Panc1 (cell line): Measurements from ENCODE around the gene TDRKH. TPM values are rescaled to one million over a fixed set of nuclear protein-coding genes. Genes with fewer than 3 reads are reported as not detected.

Source experiments
- ATAC-seq: fragments of 200-7000 bp; cut with Tn5 transposase; 2 replicates; pipeline ENCODE4 v1.9.1; 2020; ENCODE audit warnings: mild to moderate bottlenecking, moderate library complexity
- Bru-seq: library from RNA; stranded (reverse); fragments of 400-500 nt; gene quantifications from one replicate; lab custom pipeline; 2021; lab: Mats Ljungman, UMichigan
- BruChase-seq, 2 experiments: library from RNA; stranded (reverse); fragments of 400-500 nt; gene quantifications; one replicate each; lab custom pipeline; 2021; lab: Mats Ljungman, UMichigan
- BruUV-seq: library from RNA; stranded (reverse); fragments of 400-500 nt; replicated peaks from 2 replicates; lab custom pipeline; 2021; lab: Mats Ljungman, UMichigan
- CTCF ChIA-PET: fragments of 300-600 bp; sonication (Branson Sonifier 250); formaldehyde crosslinking; loops from one replicate; lab custom pipeline; 2022; ENCODE audit warnings: antibody characterized with exemption; lab: Charles Lee
- POLR2A ChIA-PET: fragments of 300-600 bp; sonication (Branson Sonifier 250); formaldehyde crosslinking; loops from one replicate; lab custom pipeline; 2022; ENCODE audit warnings: antibody characterized with exemption; lab: Charles Lee
- DNase-seq: peaks from one replicate; pipeline ENCODE4 v3.0.0-alpha.2; 2010; ENCODE audit warnings: low read depth, low spot score
- H3K27ac ChIP-seq: 2 replicates; pipeline ENCODE4 v1.5.1; 2011; ENCODE audit warnings: mild to moderate bottlenecking, low read length, inconsistent platforms
- H3K27me3 ChIP-seq: fragments of 200-500 bp; sonication (Bioruptor generic); 2 replicates; pipeline ENCODE4 v1.6.0; 2014; ENCODE audit warnings: low read length, inconsistent platforms; ENCODE audit not compliant: control insufficient read depth, insufficient read depth
- H3K36me3 ChIP-seq: fragments of 200-500 bp; sonication (Bioruptor generic); 2 replicates; pipeline ENCODE4 v1.5.1; 2014; ENCODE audit warnings: inconsistent platforms, mild to moderate bottlenecking, low read length, moderate library complexity; ENCODE audit not compliant: control insufficient read depth, insufficient read depth
- H3K4me1 ChIP-seq: 2 replicates; pipeline ENCODE4 v1.5.1; 2011; ENCODE audit warnings: inconsistent platforms, mild to moderate bottlenecking, low read length, moderate library complexity; ENCODE audit not compliant: control insufficient read depth, insufficient read depth
- H3K4me3 ChIP-seq, 2 experiments: 2 replicates each; pipeline ENCODE4 v1.5.1; 2011 to 2012; ENCODE audit warnings: low read depth in 2 of 2, low read length in 2 of 2, mild to moderate bottlenecking in 2 of 2, inconsistent platforms in 1 of 2, moderate library complexity in 1 of 2
- H3K9me3 ChIP-seq: fragments of 200-500 bp; sonication (Bioruptor generic); 2 replicates; pipeline ENCODE4 v1.5.1; 2014; ENCODE audit warnings: low read depth, mild to moderate bottlenecking, inconsistent platforms, low read length, moderate library complexity; ENCODE audit not compliant: control insufficient read depth, insufficient read depth
- POLR2AphosphoS5 ChIP-seq: IDR thresholded peaks from 2 replicates; pipeline ENCODE4 v1.6.1; 2012; ENCODE audit warnings: mild to moderate bottlenecking, low read depth, low read length, moderate library complexity
- REST ChIP-seq, 2 experiments: IDR thresholded peaks; 2 replicates each; pipeline ENCODE4 v1.6.1; 2011 to 2012; ENCODE audit warnings: low read depth in 2 of 2, control low read depth in 1 of 2, low read length in 1 of 2, mild to moderate bottlenecking in 1 of 2, moderate library complexity in 1 of 2; ENCODE audit not compliant: insufficient read depth in 1 of 2
- SIN3A ChIP-seq: IDR thresholded peaks from 2 replicates; pipeline ENCODE4 v1.6.1; 2012; ENCODE audit warnings: low read depth, mild to moderate bottlenecking, low read length, moderate library complexity, borderline replicate concordance; ENCODE audit not compliant: insufficient read depth
- TCF7L2 ChIP-seq: IDR thresholded peaks from 2 replicates; pipeline ENCODE4 v1.6.1; 2011; ENCODE audit warnings: mild to moderate bottlenecking, low read depth, low read length, inconsistent platforms
- in situ Hi-C: cut with HindIII; loops from 2 replicates; pipeline ENCODE4 v1.10.0; 2016; ENCODE audit warnings: low sequenced_read_pairs, low pct_unique_long_range_greater_than_20kb
- intact Hi-C: fragments of 100-400 bp; cut with micrococcal nuclease; formaldehyde crosslinking; loops from one replicate; pipeline ENCODE4 v1.10.0; 2022; ENCODE audit not compliant: unreplicated experiment
- long read RNA-seq: library from polyadenylated mRNA; unstranded; transcript quantifications from one replicate; pipeline ENCODE4 v2.0.0, GENCODE V29; 2021; ENCODE audit not compliant: unreplicated experiment
- polyA plus RNA-seq: library from polyadenylated mRNA; unstranded; fragments of >200 nt; gene quantifications from one replicate; pipeline ENCODE4 v1.2.1, GENCODE V29; 2012; ENCODE audit warnings: missing spikeins; ENCODE audit not compliant: insufficient read length
- total RNA-seq: library from RNA; stranded (reverse); gene quantifications from one replicate; pipeline ENCODE4 v1.2.1, GENCODE V29; 2021; ENCODE audit not compliant: unreplicated experiment
- TF ChIP-seq, protein P1 (sequence below): fragments of 450-650 bp; IDR thresholded peaks from 2 replicates; pipeline ENCODE4 v1.5.1; 2017; ENCODE audit warnings: mild to moderate bottlenecking

The TDRKH gene, protein sequence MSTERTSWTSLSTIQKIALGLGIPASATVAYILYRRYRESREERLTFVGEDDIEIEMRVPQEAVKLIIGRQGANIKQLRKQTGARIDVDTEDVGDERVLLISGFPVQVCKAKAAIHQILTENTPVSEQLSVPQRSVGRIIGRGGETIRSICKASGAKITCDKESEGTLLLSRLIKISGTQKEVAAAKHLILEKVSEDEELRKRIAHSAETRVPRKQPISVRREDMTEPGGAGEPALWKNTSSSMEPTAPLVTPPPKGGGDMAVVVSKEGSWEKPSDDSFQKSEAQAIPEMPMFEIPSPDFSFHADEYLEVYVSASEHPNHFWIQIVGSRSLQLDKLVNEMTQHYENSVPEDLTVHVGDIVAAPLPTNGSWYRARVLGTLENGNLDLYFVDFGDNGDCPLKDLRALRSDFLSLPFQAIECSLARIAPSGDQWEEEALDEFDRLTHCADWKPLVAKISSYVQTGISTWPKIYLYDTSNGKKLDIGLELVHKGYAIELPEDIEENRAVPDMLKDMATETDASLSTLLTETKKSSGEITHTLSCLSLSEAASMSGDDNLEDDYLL
- total RNA-seq (33.6 TPM), Bru-seq, nascent RNA (percentile 62 among the genes with signal in this experiment), BruChase-seq, experiment 1, labeled RNA remaining after a 2-hour chase (percentile 72 among the genes with signal in this experiment), BruChase-seq, experiment 2, labeled RNA remaining after a 6-hour chase (percentile 74 among the genes with signal in this experiment)
- 21.8 TPM for polyA plus RNA-seq
- long read RNA-seq, transcript TDRKH-203 (13 exons, 2,824 nt), result major isoform, 24 of 123 reads
- long read RNA-seq, transcript TDRKH-207 (13 exons, 2,768 nt), result minor isoform, 21 of 123 reads
- long read RNA-seq, partial matches to known transcripts, result 39 of 123 reads
- long read RNA-seq, other reads (novel, unspliced or antisense), result 36 of 123 reads

DNA sequence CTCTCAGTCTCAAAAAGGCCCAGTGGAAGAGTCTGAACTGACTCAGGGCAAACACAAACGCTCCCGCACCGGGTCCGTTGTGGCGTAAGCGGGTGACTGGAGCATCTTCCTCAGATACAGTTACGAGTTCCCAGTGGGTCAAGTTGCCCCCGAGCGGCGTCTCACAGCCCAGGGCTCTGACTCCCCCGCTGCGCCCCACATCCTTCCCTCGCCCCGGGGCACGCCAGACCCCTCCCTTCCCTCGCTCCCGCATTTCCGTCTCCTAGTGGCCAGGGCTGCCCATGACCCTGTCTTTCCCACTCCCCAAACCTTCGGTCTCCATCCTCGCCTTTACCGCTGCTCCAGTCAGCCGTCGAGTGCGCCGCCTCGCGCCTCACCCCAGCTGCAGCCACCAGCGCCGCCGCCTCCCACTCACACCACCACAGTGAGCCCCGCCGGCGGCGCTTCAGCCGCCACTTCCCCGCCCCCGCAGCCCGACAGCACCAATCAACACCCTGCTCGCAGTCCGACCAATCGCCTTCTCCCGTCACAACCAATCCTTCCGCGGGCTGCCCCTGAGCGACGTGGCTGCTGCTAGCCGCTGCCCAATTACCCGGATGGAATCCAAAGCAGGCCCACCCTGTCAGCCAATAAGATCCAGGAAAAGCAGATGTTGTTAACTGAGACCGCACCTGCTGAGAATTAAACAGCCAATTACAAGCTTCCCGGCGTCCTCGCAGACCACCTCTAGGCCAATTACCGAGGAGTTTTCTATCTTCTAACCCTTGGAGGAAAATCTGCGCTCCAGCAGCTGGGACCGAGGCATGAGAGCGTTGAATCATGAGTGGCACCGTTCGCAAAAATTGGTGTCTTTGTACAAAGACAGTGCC, at the start of gene TDRKH:
TSS of gene TDRKH (minus strand) at position 430 of the 869 bp plus-strand sequence. CDS start 7,478 bp downstream, outside the sequence.
- Histone ChIP-seq H3K36me3 (no peaks in the 10 kb centered on the region), H3K27ac (peak within 1 kb of the TSS; percentile 82), H3K4me3 (peak within 1 kb of the TSS; percentile 81 to 95), H3K27me3 (no peaks in the 10 kb centered on the region), H3K9me3 (no peaks in the 10 kb centered on the region), H3K4me1 (peaks cover 18% of the 10 kb centered on the region; the same call in 1 of the 2 replicates)
- in situ Hi-C loops, result no loop called here
- ChIA-PET POLR2A (interaction anchor here (0.5 to 0.6 kb wide), 3 partner anchors 53 to 709 kb away, joined by 3 to 6 read pairs (median 4); no protein-coding TSS in a partner anchor), CTCF (interaction anchor here (0.7 kb wide), 1 partner anchor 40 kb away, joined by 3 read pairs; no protein-coding TSS in a partner anchor)
- peak; percentile 96 for DNase-seq
- TF ChIP-seq, protein P1, sequence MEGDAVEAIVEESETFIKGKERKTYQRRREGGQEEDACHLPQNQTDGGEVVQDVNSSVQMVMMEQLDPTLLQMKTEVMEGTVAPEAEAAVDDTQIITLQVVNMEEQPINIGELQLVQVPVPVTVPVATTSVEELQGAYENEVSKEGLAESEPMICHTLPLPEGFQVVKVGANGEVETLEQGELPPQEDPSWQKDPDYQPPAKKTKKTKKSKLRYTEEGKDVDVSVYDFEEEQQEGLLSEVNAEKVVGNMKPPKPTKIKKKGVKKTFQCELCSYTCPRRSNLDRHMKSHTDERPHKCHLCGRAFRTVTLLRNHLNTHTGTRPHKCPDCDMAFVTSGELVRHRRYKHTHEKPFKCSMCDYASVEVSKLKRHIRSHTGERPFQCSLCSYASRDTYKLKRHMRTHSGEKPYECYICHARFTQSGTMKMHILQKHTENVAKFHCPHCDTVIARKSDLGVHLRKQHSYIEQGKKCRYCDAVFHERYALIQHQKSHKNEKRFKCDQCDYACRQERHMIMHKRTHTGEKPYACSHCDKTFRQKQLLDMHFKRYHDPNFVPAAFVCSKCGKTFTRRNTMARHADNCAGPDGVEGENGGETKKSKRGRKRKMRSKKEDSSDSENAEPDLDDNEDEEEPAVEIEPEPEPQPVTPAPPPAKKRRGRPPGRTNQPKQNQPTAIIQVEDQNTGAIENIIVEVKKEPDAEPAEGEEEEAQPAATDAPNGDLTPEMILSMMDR, result no peak
- TF ChIP-seq REST (IDR thresholded peaks at IDR 0.05; ENCODE audit: insufficient read depth in 1 of 2, low read depth in 2 of 2, low read length in 1 of 2) (no peak), TCF7L2 (peak; percentile 17; the same call in 1 of the 2 replicates), POLR2AphosphoS5 (peak; percentile 48; the same call in 1 of the 2 replicates), SIN3A (peak; percentile 9; the same call in 1 of the 2 replicates)
- BruUV-seq, result TSS peak; percentile 80
- intact Hi-C loops, result no loop called here
- ATAC-seq, result peak; percentile 99
